Gastrocnemius medialis (tissue), 4 donors: ENCODE results near the gene MBD3L2B. TPM values are rescaled to one million over a fixed set of nuclear protein-coding genes. Genes with fewer than 3 reads are reported as not detected.

Experiments
- ATAC-seq, 2 donors: fragments of 150-250 bp; one replicate each; pipeline ENCODE4 v1.9.1; 2016
- DNase-seq, 2 donors: peaks; one replicate each; pipeline ENCODE4 v3.0.0-alpha.2; 2019
- H3K27ac ChIP-seq, 4 donors: fragments of 200-600 bp; sonication (generic); 1 replicate in 1 of 4; 2 replicates in 3 of 4; pipeline ENCODE4 v1.5.1; 2016 to 2018; ENCODE audit warnings: mild to moderate bottlenecking in 2 of 4, moderate library complexity in 1 of 4
- H3K27me3 ChIP-seq, 3 donors: fragments of 200-600 bp; sonication (generic) in 2 of 3; 1 replicate in 1 of 3; 2 replicates in 2 of 3; pipeline versions ENCODE4 v1.5.1 to v1.6.0; 2016 to 2019; ENCODE audit warnings: mild to moderate bottlenecking in 1 of 3, moderate library complexity in 1 of 3
- H3K36me3 ChIP-seq, 2 donors: fragments of 200-600 bp; sonication (generic) in 1 of 2; one replicate each; pipeline ENCODE4 v1.5.1; 2017 to 2018
- H3K4me1 ChIP-seq, 2 donors: fragments of 200-600 bp; sonication (generic) in 1 of 2; one replicate each; pipeline ENCODE4 v1.5.1; 2016 to 2017; ENCODE audit warnings: mild to moderate bottlenecking in 2 of 2
- H3K4me3 ChIP-seq, 4 donors: fragments of 200-600 bp; sonication (generic) in 3 of 4; 1 replicate in 1 of 4; 2 replicates in 3 of 4; pipeline ENCODE4 v1.5.1; 2016 to 2019; ENCODE audit warnings: mild to moderate bottlenecking in 2 of 4
- H3K9me3 ChIP-seq, 3 donors: fragments of 200-600 bp; sonication (generic) in 2 of 3; 1 replicate in 1 of 3; 2 replicates in 2 of 3; pipeline ENCODE4 v1.5.1; 2016 to 2019
- CTCF ChIP-seq, 5 experiments: fragments of 450-650 bp in 3 of 5; fragments of 200-600 bp in 2 of 5; sonication (generic) in 2 of 5; IDR thresholded peaks in 4 of 5; conservative IDR thresholded peaks in 1 of 5; 1 replicate in 4 of 5; 2 replicates in 1 of 5; pipeline ENCODE4 v1.5.1; 2016 to 2019; ENCODE audit warnings: antibody characterized with exemption in 5 of 5, mild to moderate bottlenecking in 3 of 5, moderate library complexity in 3 of 5
- POLR2A ChIP-seq, 2 donors: fragments of 450-650 bp; IDR thresholded peaks; one replicate each; pipeline ENCODE4 v1.6.1; 2017; ENCODE audit warnings: antibody characterized with exemption in 2 of 2, mild to moderate bottlenecking in 2 of 2, moderate library complexity in 2 of 2
- in situ Hi-C, 4 donors: fragments of 200-750 bp; cut with MboI; loops; one replicate each; pipeline versions ENCODE4 v1.15.0 to v1.8.0; 2017; ENCODE audit warnings: low sequenced_read_pairs in 4 of 4
- intact Hi-C: fragments of 100-400 bp; cut with DNase I; formaldehyde crosslinking; loops from one replicate; pipeline ENCODE4 v1.15.1; 2023; ENCODE audit warnings: low total_unique reads
- total RNA-seq, 4 donors: library from RNA; depleted of rRNA; stranded (reverse); fragments of >200 nt; gene quantifications; one replicate each; pipeline versions ENCODE4 v1.1.0 to v1.2.3, GENCODE V29; 2016

The MBD3L2B gene
- total RNA-seq, 4 donors from 2014 or later = not detected

- ATAC-seq = no peak
- in situ Hi-C loops = no loop called here
- no peaks in the 10 kb centered on the region for H3K36me3 ChIP-seq
These were observed 51.7 kb downstream of the MBD3L2B start for GRCh38 chr19:6969490-6969889.

More at GRCh38 chr19:6969490-6969889, 51.7 kb downstream of the MBD3L2B start:
- no peak for DNase-seq
- Histone ChIP-seq H3K9me3 (no peaks in the 10 kb centered on the region), H3K27me3 (no peaks in the 10 kb centered on the region), H3K4me3 (no peak overlapping the region), H3K27ac (no peak overlapping the region), H3K4me1 (no peaks in the 10 kb centered on the region)
- TF ChIP-seq POLR2A (IDR thresholded peaks at IDR 0.05) (no peak), CTCF (IDR thresholded peaks at IDR 0.05 in 4 of 5, conservative IDR thresholded peaks at IDR 0.05 in 1 of 5) (no peak)
- intact Hi-C loops = no loop called here

Other genes with a start within 250 kb of the MBD3L2B start
- gene VAV1, start 248.7 kb downstream of the MBD3L2B start, total RNA-seq = 1 to 10 TPM in 2 of 4 donors, under 1 TPM in 2; 0.63 to 1.8 (median 0.96) TPM
- gene ADGRE1, start 133.9 kb downstream of the MBD3L2B start, total RNA-seq = under 1 TPM in 2 of 4 donors, not detected in 2; 0.13 to 0.33 TPM
- gene MBD3L5, start 9.1 kb upstream of the MBD3L2B start, total RNA-seq = not detected
- not detected for gene MBD3L4, start 18.7 kb upstream of the MBD3L2B start, total RNA-seq
- not detected for gene MBD3L2, start 27.9 kb upstream of the MBD3L2B start, total RNA-seq
- gene MBD3L3, start 37.2 kb upstream of the MBD3L2B start, total RNA-seq = not detected
- 1 to 10 TPM; 3.9 to 5.3 (median 4.3) TPM for gene ZNF557, start 48.3 kb upstream of the MBD3L2B start, total RNA-seq